HEK293 (cell line): ENCODE results near the gene SPTBN1.

Experiments
- CTCF ChIA-PET: fragments of 350-600 bp; formaldehyde crosslinking; extraction: SDS; loops from one replicate; lab custom pipeline; 2021; ENCODE audit warnings: antibody characterized with exemption; lab: Yijun Ruan, JAX
- POLR2A ChIA-PET: fragments of 300-600 bp; formaldehyde crosslinking; extraction: SDS; loops from one replicate; lab custom pipeline; 2020; ENCODE audit warnings: antibody characterized with exemption, inconsistent platforms; lab: Yijun Ruan, JAX
- H3K27ac ChIP-seq: fragments of 200-500 bp; sonication (Bioruptor generic); 2 replicates; pipeline ENCODE4 v1.5.1; 2014; ENCODE audit warnings: low read depth, low read length, control low read depth, inconsistent platforms; ENCODE audit errors: extremely low read depth
- H3K36me3 ChIP-seq, 2 experiments: fragments of 200-500 bp in 1 of 2; sonication (Bioruptor generic) in 1 of 2; 1 replicate in 1 of 2; 2 replicates in 1 of 2; pipeline ENCODE4 v1.5.1; 2014 to 2017; ENCODE audit warnings: inconsistent platforms in 2 of 2, low read length in 2 of 2; ENCODE audit not compliant: control insufficient read depth in 2 of 2, insufficient read depth in 1 of 2
- H3K4me1 ChIP-seq: fragments of 200-500 bp; sonication (Bioruptor generic); 2 replicates; pipeline ENCODE4 v1.5.1; 2014; ENCODE audit warnings: mild to moderate bottlenecking, low read length, inconsistent platforms; ENCODE audit not compliant: control insufficient read depth, insufficient read depth
- H3K4me3 ChIP-seq: 2 replicates; pipeline ENCODE4 v1.5.1; 2011; ENCODE audit warnings: low read depth, mild to moderate bottlenecking, control low read depth, low read length, moderate library complexity
- H3K9me3 ChIP-seq: fragments of 200-500 bp; sonication (Bioruptor generic); 2 replicates; pipeline ENCODE4 v1.5.1; 2014; ENCODE audit warnings: low read depth, low read length, inconsistent platforms; ENCODE audit not compliant: control insufficient read depth, insufficient read depth
- GLIS1 ChIP-seq: fragments of 450-650 bp; formaldehyde crosslinking; IDR thresholded peaks from 2 replicates; pipeline ENCODE4 v1.5.1; 2016; ENCODE audit warnings: missing biosample characterization, missing genetic modification characterization
- GLIS2 ChIP-seq: fragments of 450-650 bp; formaldehyde crosslinking; IDR thresholded peaks from 2 replicates; pipeline ENCODE4 v1.5.1; 2016; ENCODE audit warnings: missing biosample characterization, missing genetic modification characterization
- IKZF3 ChIP-seq: fragments of 450-650 bp; IDR thresholded peaks from 2 replicates; pipeline ENCODE4 v1.5.0; 2018; ENCODE audit warnings: missing biosample characterization, mild to moderate bottlenecking, missing genetic modification characterization, moderate library complexity
- RBAK ChIP-seq: fragments of 450-650 bp; formaldehyde crosslinking; IDR thresholded peaks from 2 replicates; pipeline ENCODE4 v1.5.1; 2016; ENCODE audit warnings: missing biosample characterization, missing genetic modification characterization
- ZBTB48 ChIP-seq: fragments of 450-650 bp; formaldehyde crosslinking; IDR thresholded peaks from 2 replicates; pipeline ENCODE4 v1.5.1; 2016; ENCODE audit warnings: missing biosample characterization, missing genetic modification characterization
- ZNF175 ChIP-seq: fragments of 450-650 bp; formaldehyde crosslinking; IDR thresholded peaks from 2 replicates; pipeline ENCODE4 v1.5.1; 2016; ENCODE audit warnings: missing biosample characterization, missing genetic modification characterization
- ZNF585B ChIP-seq: fragments of 450-650 bp; formaldehyde crosslinking; IDR thresholded peaks from 2 replicates; pipeline ENCODE4 v1.5.1; 2016; ENCODE audit warnings: missing biosample characterization, missing genetic modification characterization
- ZNF777 ChIP-seq: fragments of 450-650 bp; formaldehyde crosslinking; IDR thresholded peaks from 2 replicates; pipeline ENCODE4 v1.5.1; 2017; ENCODE audit warnings: missing biosample characterization, missing genetic modification characterization, borderline replicate concordance
- TF ChIP-seq, protein P1 (sequence below): fragments of 450-650 bp; formaldehyde crosslinking; IDR thresholded peaks from 2 replicates; pipeline ENCODE4 v1.5.1; 2016; ENCODE audit warnings: missing biosample characterization, missing genetic modification characterization
- TF ChIP-seq, protein P2 (sequence below): fragments of 450-650 bp; IDR thresholded peaks from 2 replicates; pipeline ENCODE4 v1.5.1; 2018; ENCODE audit warnings: missing biosample characterization, missing genetic modification characterization
- TF ChIP-seq, protein P3 (sequence below): fragments of 450-650 bp; formaldehyde crosslinking; IDR thresholded peaks from 2 replicates; pipeline ENCODE4 v1.5.1; 2016; ENCODE audit warnings: missing biosample characterization, missing genetic modification characterization
- TF ChIP-seq, protein P4 (sequence below): fragments of 450-650 bp; formaldehyde crosslinking; conservative IDR thresholded peaks from 2 replicates; pipeline ENCODE4 v1.5.1; 2016; ENCODE audit warnings: low read depth, missing biosample characterization, missing genetic modification characterization

The SPTBN1 gene

DNA sequence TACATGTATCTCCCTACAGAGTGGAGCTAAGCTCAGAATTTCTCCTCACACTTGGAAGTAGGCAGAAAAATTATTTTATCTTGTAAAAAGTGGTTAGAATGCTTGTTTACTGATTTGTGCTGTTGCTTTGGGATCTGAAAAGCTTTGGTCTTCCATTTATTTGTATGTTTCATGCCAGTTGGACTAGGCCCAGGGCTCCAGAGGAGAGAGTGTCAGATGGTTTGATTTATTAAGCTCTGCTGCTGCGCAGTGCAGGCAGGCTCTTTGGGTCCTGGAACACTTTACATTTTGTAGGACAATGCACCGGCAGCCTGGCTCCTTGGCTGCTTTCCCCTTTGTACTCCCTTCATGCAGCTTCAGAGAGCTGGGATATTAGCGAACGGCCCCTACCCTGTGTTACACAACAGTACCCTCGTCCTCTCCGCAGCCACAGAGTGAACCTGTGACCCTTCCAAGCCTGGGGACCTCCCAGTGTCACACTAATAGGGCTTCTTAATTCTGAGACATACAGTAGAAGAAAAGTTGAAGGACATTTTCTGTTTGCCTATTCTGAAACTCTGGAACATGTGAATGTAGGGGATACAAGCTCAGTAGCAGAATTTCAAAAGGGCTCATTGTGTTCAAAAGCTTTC lies 210.6 kb downstream of the SPTBN1 start:
- Histone ChIP-seq H3K4me3 (no peak overlapping the region), H3K9me3 (no peaks in the 10 kb centered on the region), H3K27ac (no peak overlapping the region), H3K36me3 (peaks cover 17 to 91% of the 10 kb centered on the region in 2 experiments), H3K4me1 (no peaks in the 10 kb centered on the region)
- CTCF ChIA-PET = interaction anchor here (0.5 to 5.0 kb wide), 16 partner anchors 10 to 560 kb away, joined by 3 to 64 read pairs (median 9); no protein-coding TSS in a partner anchor
- TF ChIP-seq ZNF777 (no peak), RBAK (tag by site-specific recombination) (no peak), ZNF175 (tag by site-specific recombination) (no peak), GLIS1 (tag by site-specific recombination) (no peak), ZBTB48 (tag by site-specific recombination) (no peak)
- TF ChIP-seq, protein P1, sequence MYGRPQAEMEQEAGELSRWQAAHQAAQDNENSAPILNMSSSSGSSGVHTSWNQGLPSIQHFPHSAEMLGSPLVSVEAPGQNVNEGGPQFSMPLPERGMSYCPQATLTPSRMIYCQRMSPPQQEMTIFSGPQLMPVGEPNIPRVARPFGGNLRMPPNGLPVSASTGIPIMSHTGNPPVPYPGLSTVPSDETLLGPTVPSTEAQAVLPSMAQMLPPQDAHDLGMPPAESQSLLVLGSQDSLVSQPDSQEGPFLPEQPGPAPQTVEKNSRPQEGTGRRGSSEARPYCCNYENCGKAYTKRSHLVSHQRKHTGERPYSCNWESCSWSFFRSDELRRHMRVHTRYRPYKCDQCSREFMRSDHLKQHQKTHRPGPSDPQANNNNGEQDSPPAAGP (tag by site-specific recombination) = no peak
- TF ChIP-seq, protein P2, sequence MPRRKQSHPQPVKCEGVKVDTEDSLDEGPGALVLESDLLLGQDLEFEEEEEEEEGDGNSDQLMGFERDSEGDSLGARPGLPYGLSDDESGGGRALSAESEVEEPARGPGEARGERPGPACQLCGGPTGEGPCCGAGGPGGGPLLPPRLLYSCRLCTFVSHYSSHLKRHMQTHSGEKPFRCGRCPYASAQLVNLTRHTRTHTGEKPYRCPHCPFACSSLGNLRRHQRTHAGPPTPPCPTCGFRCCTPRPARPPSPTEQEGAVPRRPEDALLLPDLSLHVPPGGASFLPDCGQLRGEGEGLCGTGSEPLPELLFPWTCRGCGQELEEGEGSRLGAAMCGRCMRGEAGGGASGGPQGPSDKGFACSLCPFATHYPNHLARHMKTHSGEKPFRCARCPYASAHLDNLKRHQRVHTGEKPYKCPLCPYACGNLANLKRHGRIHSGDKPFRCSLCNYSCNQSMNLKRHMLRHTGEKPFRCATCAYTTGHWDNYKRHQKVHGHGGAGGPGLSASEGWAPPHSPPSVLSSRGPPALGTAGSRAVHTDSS (tag by site-specific recombination) = no peak
- POLR2A ChIA-PET = interaction anchor here (0.6 kb wide), 1 partner anchor 929 kb away, joined by 6 read pairs; no protein-coding TSS in a partner anchor

DNA sequence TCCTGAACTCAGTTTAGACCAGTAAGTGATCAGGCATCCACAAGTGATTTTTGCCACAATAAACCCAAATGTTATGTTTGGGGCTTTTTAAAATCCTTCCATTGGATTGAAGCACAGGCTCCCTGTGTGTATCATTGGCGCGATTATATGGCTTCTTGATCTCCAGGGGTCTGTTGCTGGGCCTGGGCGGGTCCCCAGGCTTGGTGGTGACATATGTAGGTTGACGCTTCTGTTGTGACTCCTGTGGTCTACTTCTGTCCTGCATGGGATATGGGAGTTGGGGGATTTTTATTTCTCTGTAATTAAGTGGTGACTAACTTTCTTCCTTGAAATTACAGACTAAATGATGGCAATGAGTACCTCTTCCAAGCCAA lies 211.1 kb downstream of the SPTBN1 start:
- ChIA-PET POLR2A (no interaction called here), CTCF (interaction anchor here (0.5 to 5.0 kb wide), 8 partner anchors 10 to 560 kb away, joined by 3 to 64 read pairs (median 20); no protein-coding TSS in a partner anchor)
- Histone ChIP-seq H3K27ac (no peak overlapping the region), H3K36me3 (peaks cover 19 to 86% of the 10 kb centered on the region in 2 experiments), H3K9me3 (no peaks in the 10 kb centered on the region), H3K4me1 (no peaks in the 10 kb centered on the region), H3K4me3 (no peak overlapping the region)
- TF ChIP-seq, protein P3, sequence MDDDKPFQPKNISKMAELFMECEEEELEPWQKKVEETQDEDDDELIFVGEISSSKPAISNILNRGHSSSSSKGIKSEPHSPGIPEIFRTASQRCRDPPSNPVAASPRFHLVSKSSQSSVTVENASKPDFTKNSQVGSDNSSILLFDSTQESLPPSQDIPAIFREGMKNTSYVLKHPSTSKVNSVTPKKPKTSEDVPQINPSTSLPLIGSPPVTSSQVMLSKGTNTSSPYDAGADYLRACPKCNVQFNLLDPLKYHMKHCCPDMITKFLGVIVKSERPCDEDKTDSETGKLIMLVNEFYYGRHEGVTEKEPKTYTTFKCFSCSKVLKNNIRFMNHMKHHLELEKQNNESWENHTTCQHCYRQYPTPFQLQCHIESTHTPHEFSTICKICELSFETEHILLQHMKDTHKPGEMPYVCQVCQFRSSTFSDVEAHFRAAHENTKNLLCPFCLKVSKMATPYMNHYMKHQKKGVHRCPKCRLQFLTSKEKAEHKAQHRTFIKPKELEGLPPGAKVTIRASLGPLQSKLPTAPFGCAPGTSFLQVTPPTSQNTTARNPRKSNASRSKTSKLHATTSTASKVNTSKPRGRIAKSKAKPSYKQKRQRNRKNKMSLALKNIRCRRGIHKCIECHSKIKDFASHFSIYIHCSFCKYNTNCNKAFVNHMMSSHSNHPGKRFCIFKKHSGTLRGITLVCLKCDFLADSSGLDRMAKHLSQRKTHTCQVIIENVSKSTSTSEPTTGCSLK (tag by site-specific recombination) = no peak
- TF ChIP-seq IKZF3 (tag by site-specific recombination) (no peak), GLIS2 (tag by site-specific recombination) (no peak), ZNF585B (no peak)
- TF ChIP-seq, protein P4, sequence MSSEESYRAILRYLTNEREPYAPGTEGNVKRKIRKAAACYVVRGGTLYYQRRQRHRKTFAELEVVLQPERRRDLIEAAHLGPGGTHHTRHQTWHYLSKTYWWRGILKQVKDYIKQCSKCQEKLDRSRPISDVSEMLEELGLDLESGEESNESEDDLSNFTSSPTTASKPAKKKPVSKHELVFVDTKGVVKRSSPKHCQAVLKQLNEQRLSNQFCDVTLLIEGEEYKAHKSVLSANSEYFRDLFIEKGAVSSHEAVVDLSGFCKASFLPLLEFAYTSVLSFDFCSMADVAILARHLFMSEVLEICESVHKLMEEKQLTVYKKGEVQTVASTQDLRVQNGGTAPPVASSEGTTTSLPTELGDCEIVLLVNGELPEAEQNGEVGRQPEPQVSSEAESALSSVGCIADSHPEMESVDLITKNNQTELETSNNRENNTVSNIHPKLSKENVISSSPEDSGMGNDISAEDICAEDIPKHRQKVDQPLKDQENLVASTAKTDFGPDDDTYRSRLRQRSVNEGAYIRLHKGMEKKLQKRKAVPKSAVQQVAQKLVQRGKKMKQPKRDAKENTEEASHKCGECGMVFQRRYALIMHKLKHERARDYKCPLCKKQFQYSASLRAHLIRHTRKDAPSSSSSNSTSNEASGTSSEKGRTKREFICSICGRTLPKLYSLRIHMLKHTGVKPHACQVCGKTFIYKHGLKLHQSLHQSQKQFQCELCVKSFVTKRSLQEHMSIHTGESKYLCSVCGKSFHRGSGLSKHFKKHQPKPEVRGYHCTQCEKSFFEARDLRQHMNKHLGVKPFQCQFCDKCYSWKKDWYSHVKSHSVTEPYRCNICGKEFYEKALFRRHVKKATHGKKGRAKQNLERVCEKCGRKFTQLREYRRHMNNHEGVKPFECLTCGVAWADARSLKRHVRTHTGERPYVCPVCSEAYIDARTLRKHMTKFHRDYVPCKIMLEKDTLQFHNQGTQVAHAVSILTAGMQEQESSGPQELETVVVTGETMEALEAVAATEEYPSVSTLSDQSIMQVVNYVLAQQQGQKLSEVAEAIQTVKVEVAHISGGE (tag by site-specific recombination) = no peak
